GM18520 (cell line): Measurements from ENCODE around the gene PAM.
"Not testable (repeated sequence)": the region's sequence is repeated elsewhere in the genome, so short reads cannot be mapped to it uniquely, and the experiment has no call there.

ENCODE experiments used
- ATAC-seq: cut with Tn5 transposase; IDR thresholded peaks from one replicate; pipeline ENCODE4 v1.9.1; 2021; ENCODE audit not compliant: unreplicated experiment

The PAM gene

DNA sequence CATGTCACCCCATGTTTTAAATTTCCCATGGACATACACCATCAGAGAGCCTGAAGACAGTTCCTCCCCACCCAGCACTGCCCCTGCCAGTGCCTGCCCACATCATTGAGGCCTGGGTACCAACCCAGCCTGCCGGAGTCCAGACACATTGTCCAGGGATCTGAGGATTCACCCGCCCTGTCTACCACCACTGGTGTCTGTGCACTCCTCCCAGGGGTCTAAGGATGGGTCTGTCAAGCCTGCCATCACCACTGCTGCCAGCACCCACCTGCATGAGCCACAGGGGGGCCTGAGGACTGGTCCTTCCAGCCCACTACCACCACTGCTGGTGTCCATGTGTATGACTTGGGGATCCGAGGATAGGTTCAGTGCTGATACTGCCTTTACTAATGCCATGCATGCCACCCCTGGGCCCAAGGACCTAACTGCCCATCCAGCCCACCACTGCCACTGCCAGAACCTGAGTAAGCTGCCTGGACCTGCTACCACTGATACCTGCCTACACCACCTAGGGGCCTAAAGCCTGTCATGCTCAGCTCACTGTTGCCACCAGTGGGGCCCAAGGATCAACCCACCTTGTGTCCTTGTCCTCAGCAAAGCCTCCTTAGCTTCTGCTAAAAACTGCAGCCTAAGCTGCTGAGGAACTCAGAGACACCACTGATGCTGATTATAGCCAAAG lies 227.0 kb downstream of the PAM start:
- ATAC-seq = no peak

DNA sequence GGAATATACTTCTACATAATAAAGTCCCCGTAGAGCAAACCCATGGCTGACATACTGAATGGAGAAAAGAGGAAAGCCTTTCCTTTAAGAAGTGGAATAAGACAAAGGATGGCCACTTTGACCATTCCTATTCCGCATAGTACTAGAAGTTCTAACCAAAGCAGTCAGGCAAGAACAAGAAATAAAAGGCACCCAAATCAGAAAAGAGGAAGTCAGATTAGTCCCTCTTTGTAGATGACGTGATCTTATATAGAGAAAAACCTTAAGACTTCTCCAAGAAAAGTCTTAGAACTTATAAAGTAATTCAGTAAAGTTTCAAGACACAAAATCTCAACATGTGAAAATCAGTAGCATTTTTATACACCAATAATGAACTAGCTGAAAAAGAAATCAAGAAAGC lies 231.0 kb downstream of the PAM start:
- ATAC-seq = no peak

DNA sequence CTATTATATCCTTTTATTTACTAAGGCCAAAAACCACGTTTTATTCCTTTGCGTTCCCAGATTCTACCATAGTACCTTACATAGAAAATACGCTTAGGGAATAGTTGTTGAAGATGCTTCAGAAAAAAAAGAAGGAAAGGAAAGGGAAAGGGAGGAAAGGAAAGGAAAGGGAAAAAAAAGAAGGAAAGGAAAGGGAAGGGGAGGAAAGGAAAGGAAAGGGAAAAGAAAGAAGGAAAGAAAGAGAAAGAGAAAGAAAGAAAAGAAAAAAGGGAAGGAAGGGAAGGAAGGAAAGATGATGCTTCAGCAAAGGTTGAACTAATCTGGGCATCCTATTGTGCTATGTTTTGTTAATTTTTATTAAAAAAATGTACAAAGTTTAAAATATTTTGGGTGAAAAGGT lies 233.4 kb downstream of the PAM start:
- ATAC-seq = no peak

DNA sequence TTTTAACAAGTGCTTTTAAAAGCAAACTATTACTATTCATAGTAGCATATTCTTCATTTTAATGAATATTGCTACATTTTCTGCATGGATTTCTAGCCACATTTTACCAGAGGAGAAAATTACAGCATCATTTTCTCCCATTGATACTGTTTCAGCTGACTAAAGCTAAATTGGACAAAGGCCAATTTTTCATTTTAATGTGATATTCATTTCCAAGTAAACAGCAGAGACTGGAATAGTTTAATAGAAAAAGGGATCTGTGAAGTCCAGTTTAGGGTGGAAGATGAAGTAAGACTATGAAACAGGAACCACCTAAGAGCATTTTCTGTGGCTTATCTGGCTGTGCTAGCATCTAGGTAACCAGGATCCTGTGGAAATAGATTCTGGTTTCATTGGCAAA lies 236.7 kb downstream of the PAM start:
- no peak for ATAC-seq

DNA sequence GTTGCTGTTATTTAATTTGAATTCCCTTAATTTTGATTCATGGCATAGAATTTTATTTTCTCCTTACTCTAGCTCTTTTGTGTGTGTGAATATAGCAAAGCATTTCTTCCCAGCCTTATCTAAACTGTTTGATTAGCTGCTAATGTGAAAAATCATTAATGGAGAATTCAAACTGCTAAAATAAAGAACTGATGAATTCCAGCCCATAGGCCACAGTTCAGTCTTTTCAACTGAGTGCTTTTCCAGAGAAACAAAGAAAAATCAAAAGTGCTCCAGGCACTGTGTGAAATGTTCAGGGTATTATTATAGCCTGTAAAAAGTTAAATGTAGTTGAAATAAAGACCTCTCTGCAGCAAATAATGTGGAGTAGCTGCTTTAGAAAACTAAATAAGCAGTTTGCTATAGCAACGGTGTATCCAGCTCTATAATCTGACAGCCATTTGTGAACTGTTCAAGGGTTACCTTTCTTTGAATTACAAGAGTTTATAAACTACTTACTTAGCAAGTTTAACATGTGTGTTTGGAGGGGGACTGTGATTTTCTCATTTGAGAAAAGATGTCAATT lies 241.0 kb downstream of the PAM start:
- no peak for ATAC-seq

DNA sequence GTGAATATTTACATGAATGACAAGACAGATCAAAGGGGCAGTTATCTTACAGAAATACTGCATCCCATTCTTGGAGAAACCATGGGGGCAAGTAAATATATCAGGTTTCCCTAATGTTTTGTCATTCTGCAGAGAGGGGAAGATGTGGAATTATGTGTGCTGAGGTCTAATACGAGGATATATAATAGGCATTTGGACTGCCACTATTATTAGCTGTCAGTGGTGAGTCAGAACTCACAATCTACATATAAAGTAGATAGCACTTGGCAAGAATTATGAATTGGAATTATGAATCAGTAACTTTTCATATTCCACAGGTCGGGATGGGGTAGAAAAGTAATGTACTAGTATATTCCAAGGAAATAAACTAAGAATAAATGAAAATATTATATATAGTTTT lies 243.1 kb downstream of the PAM start:
- no peak for ATAC-seq

DNA sequence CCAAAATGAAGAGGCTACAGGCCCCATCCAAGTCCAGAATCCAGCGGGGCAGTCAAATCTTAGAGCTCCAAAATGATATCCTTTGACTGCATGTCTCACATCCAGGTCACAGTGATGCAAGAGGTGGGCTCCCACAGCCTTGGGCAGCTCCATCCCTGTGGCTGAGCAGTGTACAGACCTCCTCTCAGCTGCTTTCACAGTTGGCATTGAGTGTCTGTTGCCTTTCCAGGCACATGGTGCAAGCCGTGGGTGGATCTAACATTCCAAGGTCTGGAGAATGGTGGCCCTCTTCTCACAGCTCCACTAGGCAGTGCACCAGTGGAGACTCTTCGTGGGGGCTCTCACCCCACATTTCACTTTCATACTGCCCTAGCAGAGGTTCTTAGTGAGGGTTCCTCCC lies 244.1 kb downstream of the PAM start:
- no peak for ATAC-seq

DNA sequence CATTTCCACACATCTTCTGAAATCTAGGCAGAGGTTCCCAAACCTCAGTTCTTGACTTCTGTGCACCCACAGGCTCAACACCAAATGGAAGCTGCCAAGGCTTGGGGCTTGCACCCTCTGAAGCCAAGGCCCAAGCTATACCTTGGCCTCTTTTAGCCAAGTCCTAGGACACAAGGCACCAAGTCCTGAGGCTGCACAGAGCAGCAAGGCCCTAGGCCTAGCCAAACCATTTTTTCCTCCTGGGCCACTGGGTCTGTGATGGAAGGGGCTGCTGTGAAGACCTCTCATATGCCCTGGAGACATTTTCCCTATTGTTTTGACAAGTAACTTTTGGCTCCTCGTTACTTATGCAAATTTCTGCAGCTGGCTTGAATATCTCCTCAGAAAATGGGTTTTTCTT lies 244.5 kb downstream of the PAM start:
- not testable (repeated sequence) for ATAC-seq

DNA sequence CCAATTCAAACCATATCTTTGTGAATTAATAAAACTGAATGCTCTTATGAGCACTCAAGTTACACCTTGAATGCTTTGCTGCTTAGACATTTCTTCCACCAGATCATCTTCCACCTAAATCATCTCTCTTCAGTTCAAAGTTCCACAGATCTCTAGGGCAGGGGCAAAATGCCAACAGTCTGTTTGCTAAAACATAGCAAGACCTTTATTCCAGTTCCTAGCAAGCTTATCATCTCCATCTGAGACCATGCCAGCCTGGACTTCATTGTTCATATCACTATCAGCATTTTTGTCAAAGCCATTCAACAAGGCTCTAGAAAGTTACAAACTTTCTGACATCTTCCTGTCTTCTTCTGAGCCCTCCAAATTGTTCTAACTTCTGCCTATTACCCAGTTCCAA lies 245.0 kb downstream of the PAM start:
- no peak for ATAC-seq

DNA sequence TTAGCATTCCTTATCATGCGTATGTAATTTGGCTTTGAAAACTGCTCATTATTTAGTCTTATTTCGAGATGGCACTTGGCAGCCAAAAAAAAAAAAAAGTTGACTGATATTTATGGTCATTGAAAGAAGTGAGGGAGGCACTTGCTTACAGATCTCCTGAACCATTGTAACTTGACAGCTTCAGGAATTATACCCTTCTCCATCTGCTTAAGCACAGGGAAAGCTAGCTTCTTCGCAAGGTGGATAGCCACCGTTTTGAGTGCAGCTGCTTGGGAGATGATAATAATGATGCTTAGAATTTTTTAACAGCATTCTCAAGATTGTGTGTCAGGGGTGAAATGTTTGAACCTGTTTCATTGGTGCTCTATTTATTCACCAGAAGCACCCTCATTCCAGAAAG lies 248.8 kb downstream of the PAM start:
- no peak for ATAC-seq

DNA sequence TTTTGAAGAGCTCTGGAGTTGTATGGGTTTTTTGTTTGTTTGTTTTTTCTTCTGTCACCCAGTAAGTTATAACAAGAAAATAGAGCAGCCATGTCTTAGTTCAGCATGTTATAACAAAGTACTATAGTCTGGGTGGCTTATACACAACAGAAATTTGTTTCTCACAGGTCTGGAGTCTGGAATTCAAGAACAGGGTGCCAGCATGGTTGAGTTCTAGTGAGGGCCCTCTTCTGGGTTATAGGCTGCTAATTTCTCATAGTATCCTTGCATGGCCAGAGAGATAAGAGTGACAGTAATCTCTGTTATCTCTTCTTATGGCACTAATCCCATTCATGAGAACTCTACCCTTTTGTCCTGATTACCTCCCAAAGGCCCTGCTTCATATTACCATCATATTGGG lies 250.2 kb downstream of the PAM start:
- ATAC-seq = no peak

DNA sequence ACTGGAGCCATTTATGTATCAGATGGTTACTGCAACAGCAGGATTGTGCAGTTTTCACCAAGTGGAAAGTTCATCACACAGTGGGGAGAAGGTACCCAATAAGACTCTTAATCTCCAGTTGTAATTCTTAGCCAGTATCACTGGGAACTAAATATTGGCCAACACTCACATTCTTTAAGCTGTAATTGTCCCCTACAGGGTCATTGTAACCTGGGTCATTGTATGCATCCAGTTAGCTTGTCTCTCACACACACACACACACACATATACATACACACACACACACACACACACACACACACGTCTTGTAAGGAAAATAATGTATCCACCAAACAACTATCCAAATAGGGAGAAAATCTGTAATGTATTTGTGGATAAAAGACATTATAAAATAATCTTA lies 251.8 kb downstream of the PAM start:
- no peak for ATAC-seq

DNA sequence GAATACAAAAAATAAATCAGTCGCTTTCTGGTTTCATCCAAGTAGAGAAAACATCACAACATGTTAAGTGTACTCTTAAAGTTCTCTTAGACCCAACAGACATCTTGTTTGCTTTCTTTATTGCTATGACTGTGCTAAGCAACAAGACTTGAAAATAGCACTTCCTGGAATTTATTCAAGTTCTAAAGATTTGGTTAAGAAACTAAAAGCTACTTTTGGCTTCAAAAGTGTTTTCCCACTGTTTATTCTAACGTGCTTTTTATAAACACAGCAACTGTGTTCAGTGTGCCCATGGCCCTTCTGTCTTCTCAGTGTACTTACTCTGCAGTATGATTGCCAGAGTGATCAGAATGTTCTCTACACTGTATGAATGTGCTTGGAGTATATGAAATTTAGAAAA lies 255.1 kb downstream of the PAM start:
- no peak for ATAC-seq

DNA sequence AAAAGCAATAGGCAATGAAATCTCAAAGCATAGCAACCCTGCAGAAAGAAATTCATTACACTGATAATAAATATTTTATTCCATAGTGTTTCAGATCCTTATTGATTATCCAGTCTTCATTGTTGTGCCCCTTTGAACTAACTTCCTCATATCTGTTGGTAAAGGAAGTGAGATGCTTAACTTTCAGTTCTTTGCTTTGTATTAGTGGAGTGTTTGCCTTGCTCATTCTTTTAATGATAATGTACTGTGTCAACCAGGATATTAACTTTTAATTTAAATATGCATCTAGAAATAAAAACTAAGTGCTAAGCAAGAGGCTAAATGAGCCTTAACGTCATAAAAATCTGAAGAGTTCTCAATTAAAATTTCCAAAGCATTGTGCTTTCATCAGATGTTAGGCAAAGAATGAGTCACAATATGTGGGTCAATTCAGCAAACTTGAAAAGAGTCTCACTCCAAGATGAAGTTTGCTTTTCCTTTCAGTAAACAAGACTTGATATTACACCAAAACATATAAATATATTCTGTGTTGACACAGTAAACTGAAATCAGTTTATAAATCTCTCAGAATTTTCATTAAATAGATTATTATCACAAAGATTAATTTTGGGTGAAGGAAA lies 258.9 kb downstream of the PAM start:
- ATAC-seq = no peak

DNA sequence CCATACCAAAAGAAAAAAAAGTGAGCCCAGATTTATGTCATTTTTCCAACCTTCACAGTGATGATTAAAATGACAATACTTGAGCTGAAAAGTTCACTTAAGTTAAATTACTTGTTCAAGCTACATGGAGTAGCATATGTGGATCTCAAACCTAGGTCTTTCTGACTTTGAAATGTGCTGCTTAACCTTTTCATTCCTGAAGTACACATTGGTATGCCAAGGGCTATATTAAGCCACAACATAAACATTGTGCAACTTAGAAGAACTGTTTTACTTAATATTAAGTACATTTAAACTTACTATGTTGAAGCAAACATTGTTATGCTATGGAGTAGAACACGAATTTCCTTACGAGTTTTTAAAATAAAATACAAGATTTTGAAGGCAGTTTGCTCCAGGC lies 259.9 kb downstream of the PAM start:
- ATAC-seq = no peak

DNA sequence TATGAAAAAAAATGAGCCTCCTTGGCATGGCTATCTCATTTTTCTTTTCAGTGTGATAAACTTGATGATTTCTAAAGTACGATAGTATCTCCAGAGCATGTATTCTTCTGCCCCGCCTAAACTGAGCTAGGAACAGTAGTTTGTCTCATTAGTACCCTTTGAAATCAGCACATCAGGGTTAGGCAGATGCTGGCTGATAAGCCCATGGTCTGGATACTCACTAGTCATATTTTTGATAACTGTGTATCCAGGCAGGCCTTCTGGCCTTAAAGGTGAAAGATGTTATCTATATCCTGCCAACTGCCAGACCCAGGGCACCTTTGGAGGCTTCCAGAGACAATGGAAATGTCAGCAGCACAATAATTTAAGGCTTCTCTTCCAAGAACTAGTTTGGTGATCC lies 261.1 kb downstream of the PAM start:
- ATAC-seq = no peak

DNA sequence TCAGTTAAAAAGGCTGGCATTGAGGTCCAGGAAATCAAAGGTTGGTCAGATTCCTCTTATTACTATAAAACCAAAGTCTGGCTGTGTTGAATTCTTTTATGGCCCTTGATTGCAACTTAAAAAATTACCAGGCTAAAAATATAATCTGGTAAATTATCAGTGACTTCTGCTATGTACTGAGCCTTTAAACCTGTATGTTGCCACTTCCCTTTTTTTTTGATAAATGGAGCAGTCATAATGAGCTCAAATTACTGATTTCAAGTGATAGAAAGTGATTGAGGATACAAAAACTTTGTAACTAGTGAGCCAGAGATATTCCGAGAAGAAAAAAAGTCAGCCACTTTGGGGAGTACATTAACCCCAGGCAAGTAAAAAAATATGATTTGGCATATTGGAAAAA lies 264.7 kb downstream of the PAM start:
- no peak for ATAC-seq

DNA sequence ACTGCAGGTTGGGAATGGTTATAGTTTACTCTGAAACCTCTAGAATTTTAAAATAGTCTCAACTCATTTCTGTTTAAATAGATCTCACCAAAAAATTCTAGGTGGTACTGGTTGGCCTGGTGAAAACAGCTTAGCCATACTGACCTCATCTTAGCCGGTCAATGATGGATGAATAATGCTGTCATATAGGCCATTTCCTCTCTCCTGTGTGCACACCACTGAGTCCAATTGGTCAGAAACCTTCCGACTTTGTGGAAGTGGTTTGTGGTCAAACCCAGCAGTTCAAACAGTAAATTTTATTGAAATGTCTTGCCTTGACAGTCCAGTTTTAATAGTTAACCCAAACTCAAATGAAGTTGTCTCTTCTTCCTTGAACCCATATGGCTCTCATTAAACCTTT lies 266.2 kb downstream of the PAM start:
- ATAC-seq = peak; percentile 69

DNA sequence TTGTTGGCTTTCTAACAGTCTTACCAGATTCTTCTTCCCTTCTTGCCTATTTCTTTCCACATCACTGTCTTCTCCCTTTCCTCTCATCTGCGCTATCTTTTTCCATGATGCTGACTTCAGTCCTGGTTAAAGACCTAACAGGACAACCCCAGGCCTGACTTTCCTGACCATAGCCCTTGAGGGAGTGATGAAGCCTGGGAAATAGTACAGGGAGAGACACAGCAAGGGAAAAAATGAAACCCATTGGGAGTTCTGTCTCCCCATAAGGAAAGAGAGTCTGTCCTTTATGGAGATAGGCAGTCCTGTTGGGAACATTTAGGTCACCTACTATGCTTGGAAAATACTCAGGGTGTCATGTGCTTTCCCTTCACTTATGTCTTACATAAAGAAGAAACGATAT lies 272.2 kb downstream of the PAM start:
- ATAC-seq = no peak

DNA sequence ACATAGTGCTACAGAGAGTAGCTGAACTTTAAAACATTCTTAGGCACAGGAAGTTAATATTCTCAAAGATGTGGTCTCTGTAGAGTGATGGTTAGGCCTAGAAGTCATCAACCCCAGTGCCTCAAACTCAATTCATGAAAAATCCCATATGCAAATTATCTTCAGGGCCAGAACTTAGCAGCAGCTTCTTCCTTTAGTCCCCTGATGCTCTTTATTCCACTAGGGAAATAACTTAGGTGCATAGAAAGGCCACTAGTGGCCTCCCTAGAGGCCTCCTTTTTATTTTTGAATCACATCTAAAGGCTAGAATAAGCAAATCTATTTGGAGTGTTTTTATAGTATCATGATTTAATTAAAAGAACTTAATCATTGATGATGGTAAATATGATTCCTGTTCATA lies 276.5 kb downstream of the PAM start:
- no peak for ATAC-seq

DNA sequence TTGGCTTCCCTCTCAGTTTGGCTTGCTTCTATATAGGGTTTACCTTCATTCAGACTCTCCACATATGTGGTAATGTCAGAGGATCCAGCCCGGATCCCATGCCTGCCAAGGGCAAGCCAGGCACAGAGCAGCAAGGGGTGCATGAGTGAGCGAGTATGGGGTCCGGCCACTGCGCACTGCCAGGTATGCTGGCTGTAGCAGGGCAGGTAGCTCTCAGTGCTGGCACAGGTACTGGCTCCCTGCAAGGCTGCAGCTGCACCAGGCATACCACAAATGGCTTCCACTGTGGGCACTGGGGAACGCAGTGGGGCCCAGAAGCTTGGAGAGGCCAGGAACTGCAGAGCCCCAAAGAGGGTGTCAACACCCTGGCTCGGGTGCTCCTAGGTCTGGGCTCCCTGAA lies 278.6 kb downstream of the PAM start:
- no peak for ATAC-seq

DNA sequence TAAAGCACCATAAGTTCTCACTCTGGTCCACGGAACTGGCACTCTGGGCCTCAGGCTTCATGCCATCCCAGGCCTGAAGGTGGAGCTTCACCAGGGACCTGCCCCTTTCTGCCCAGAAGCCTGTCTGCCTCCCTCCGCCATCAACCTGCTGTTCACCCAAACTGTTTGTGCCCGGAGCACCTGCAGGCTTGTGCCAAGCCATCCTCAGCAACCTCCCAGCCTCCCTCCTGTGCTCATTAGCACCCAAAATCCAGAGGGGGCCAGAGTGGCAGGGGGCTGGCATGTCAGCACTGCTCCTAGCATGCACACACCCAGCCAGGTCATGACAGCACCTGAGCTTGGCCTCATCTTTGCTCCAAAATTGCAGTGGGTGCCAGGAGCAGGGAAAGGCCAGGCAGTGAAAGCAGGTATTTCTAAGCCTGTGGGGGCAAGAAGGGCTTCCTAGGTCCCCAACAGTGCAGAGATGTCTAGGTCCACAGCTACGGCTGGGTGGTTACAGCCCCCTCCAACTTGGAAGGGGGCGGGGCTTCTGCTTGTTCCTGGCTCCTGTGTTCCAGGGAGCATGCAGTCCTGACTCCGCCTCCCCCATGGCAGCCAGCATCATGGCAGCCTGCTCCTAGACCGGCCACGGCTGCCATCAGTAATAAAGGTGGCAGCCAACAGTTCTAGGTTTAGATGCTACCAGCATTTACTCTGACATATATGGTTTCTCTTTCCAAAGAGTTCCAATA lies 279.7 kb downstream of the PAM start:
- ATAC-seq = no peak
